ENCODE results near the gene PSPN. TPM values are rescaled to one million over a fixed set of nuclear protein-coding genes. Genes with fewer than 3 reads are reported as not detected.

The PSPN gene
- total RNA-seq, 2 donors from 2014 or later, result 0.82 to 0.98 TPM

DNA sequence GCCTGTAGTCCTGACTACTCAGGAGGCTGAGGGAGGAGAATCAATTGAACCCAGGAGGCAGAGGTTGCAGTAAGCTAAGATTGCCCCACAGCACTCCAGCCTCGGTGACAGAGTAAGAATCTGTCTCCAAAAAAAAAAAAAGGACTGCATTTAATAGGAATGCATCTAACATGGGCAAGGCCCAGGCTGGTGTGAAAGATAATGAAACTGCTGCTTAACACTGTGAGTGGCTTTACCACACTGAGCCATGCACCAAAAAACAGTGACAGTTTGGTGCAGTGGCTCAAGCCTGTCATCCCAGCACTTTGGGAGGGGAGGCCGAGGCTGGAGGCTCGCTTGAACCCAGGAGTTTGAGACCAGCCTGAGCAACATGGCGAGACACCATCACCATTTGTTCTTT, 8.6 kb upstream of the PSPN start:
- no peak for TF ChIP-seq CTCF (IDR thresholded peaks at IDR 0.05)
- no peak for DNase-seq (ENCODE audit: low spot score)
- no peaks in the 10 kb centered on the region for H3K4me1 ChIP-seq
- no peaks in the 10 kb centered on the region for H3K9me3 ChIP-seq
- H3K27ac ChIP-seq, result no peak overlapping the region
- H3K36me3 ChIP-seq, result peaks cover 80% of the 10 kb centered on the region
- no peaks in the 10 kb centered on the region for H3K27me3 ChIP-seq
- no peak overlapping the region for H3K4me3 ChIP-seq

- H3K27me3 ChIP-seq, result no peaks in the 10 kb centered on the region
- DNase-seq (ENCODE audit: low spot score), result no peak
- no peaks in the 10 kb centered on the region for H3K9me3 ChIP-seq
- H3K27ac ChIP-seq, result no peak overlapping the region
- H3K4me1 ChIP-seq, result no peaks in the 10 kb centered on the region
- no peak overlapping the region for H3K4me3 ChIP-seq
- no peak for TF ChIP-seq CTCF (IDR thresholded peaks at IDR 0.05)
- peaks cover 74% of the 10 kb centered on the region for H3K36me3 ChIP-seq
These were observed 7.5 kb upstream of the PSPN start for GRCh38 chr19:6383188-6383587.

DNA sequence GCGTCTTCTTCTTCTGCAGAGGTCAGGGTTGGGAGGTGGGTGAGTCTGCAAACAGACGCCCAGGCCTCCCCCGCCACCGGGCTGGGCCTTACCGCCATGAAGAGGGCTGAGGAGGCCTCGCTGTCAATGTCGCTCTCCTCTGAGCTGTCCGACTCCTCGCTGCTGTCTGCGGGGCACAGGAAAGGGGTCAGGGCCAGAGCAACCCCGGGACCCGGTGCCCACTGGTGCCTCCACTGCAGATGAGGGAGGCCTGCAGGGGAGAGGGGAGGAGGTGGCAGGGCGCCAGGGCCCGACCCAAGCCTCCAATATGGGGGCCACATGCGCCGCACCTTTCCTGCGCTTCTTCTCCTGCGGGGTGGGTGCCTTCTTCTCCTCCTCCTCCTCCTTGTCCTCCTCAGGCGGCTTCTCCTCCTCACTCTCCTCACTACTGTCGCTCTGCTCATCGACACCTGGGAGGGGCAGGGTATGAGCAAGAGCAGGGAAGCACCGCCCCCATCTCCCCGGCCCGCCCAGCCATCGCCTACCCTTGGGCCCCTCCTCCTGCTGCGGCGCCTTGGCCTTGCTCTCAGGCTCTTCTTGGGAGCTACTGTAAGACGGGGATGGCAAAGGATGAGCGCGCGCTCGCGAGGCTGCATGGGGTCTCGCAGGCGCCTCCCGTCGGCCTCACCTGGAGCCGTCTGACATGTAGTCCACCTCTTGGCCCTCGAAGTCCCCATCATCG, 5.5 kb upstream of the PSPN start:
- Histone ChIP-seq H3K9me3 (no peaks in the 10 kb centered on the region), H3K27ac (no peak overlapping the region), H3K27me3 (no peaks in the 10 kb centered on the region), H3K4me3 (no peak overlapping the region), H3K4me1 (no peaks in the 10 kb centered on the region), H3K36me3 (peaks cover 56% of the 10 kb centered on the region)
- TF ChIP-seq CTCF (IDR thresholded peaks at IDR 0.05), result no peak
- DNase-seq (ENCODE audit: low spot score), result no peak

GRCh38 chr19:6379744-6380143, 4.0 kb upstream of the PSPN start:
- no peak for TF ChIP-seq CTCF (IDR thresholded peaks at IDR 0.05)
- H3K9me3 ChIP-seq, result no peaks in the 10 kb centered on the region
- no peak for DNase-seq (ENCODE audit: low spot score)
- H3K4me3 ChIP-seq, result no peak overlapping the region
- H3K27ac ChIP-seq, result no peak overlapping the region
- no peaks in the 10 kb centered on the region for H3K4me1 ChIP-seq
- H3K27me3 ChIP-seq, result no peaks in the 10 kb centered on the region
- peaks cover 48% of the 10 kb centered on the region for H3K36me3 ChIP-seq

- Histone ChIP-seq H3K36me3 (peaks cover 44% of the 10 kb centered on the region), H3K4me3 (no peak overlapping the region), H3K27ac (no peak overlapping the region), H3K9me3 (no peaks in the 10 kb centered on the region), H3K27me3 (no peaks in the 10 kb centered on the region), H3K4me1 (peaks cover 0 to 8% of the 10 kb centered on the region in 2 donors)
- no peak for DNase-seq (ENCODE audit: low spot score)
- no peak for TF ChIP-seq CTCF (IDR thresholded peaks at IDR 0.05)
These were observed 2.8 kb upstream of the PSPN start for GRCh38 chr19:6378486-6378885.

DNA sequence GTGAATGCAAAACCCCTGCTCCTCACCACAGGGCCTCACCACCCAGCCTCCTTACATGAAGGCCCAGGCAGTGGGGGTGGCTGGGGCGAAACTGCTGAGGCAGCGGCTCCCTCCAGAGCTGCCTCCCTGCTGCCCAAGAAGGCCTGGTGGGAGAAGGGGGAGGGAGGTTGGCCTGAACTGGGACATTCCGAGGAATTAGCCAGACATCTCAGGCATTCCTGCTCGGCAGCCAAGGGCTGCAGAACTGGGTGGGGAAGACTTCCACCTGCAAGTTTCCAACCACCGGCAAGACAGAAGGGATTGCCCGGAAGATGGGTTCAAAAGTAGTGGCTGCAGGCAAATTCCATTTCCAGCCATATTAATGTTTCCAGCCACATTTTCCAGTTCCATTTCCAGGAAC, 2.3 kb upstream of the PSPN start:
- Histone ChIP-seq H3K27me3 (no peaks in the 10 kb centered on the region), H3K27ac (no peak overlapping the region), H3K4me3 (no peak overlapping the region), H3K36me3 (peaks cover 40% of the 10 kb centered on the region), H3K4me1 (peaks cover 0 to 9% of the 10 kb centered on the region in 2 donors), H3K9me3 (no peaks in the 10 kb centered on the region)
- DNase-seq (ENCODE audit: low spot score), result no peak
- no peak for TF ChIP-seq CTCF (IDR thresholded peaks at IDR 0.05)

Data from right atrium auricular region (tissue), 2 donors.